ENCODE results near the gene EDDM13. TPM values are rescaled to one million over a fixed set of nuclear protein-coding genes. Genes with fewer than 3 reads are reported as not detected.

EDDM13 gene
- total RNA-seq, 1 donor from 2014 or later: not detected

GRCh38 chr19:56355517-56355916 lies 83.0 kb downstream of the EDDM13 start:
- TF ChIP-seq, protein P1, sequence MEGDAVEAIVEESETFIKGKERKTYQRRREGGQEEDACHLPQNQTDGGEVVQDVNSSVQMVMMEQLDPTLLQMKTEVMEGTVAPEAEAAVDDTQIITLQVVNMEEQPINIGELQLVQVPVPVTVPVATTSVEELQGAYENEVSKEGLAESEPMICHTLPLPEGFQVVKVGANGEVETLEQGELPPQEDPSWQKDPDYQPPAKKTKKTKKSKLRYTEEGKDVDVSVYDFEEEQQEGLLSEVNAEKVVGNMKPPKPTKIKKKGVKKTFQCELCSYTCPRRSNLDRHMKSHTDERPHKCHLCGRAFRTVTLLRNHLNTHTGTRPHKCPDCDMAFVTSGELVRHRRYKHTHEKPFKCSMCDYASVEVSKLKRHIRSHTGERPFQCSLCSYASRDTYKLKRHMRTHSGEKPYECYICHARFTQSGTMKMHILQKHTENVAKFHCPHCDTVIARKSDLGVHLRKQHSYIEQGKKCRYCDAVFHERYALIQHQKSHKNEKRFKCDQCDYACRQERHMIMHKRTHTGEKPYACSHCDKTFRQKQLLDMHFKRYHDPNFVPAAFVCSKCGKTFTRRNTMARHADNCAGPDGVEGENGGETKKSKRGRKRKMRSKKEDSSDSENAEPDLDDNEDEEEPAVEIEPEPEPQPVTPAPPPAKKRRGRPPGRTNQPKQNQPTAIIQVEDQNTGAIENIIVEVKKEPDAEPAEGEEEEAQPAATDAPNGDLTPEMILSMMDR (IDR thresholded peaks at IDR 0.05): no peak
- Mint-ChIP-seq H3K27ac (ENCODE audit: unreplicated experiment) (no peak overlapping the region), H3K27me3 (ENCODE audit: unreplicated experiment) (no peaks in the 10 kb centered on the region), H3K4me3 (ENCODE audit: unreplicated experiment) (no peak overlapping the region), H3K36me3 (ENCODE audit: unreplicated experiment) (no peaks in the 10 kb centered on the region), H3K9me3 (ENCODE audit: unreplicated experiment) (peaks cover 23% of the 10 kb centered on the region), H3K4me1 (ENCODE audit: unreplicated experiment) (no peaks in the 10 kb centered on the region)
- DNase-seq (ENCODE audit: extremely low spot score, unreplicated experiment): no peak

DNA sequence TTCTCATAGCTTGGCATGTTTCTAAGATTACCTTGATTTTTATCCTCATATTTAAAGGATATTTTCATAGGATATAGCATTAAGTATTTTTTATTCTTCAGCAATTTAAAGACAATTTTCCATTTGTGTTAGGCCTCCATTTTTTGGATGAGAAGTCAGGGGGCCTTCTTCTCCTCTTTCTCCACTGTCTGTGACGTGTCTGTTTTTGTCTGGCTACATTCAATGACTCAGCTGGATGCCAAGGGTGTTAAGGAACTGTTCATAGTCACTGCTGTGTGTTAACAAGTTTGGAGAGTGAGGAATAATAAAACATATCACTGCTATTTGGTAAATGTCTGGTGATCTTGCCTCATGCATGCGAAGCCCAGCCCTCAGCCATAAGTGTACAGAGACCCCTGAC lies 84.4 kb downstream of the EDDM13 start:
- TF ChIP-seq, protein P1 (IDR thresholded peaks at IDR 0.05): no peak
- Mint-ChIP-seq H3K27ac (ENCODE audit: unreplicated experiment) (no peak overlapping the region), H3K4me3 (ENCODE audit: unreplicated experiment) (no peak overlapping the region), H3K36me3 (ENCODE audit: unreplicated experiment) (peaks cover 3% of the 10 kb centered on the region), H3K9me3 (ENCODE audit: unreplicated experiment) (peaks cover 28% of the 10 kb centered on the region), H3K27me3 (ENCODE audit: unreplicated experiment) (no peaks in the 10 kb centered on the region), H3K4me1 (ENCODE audit: unreplicated experiment) (no peaks in the 10 kb centered on the region)
- no peak for DNase-seq (ENCODE audit: extremely low spot score, unreplicated experiment)

Other genes starting within 250 kb of the EDDM13 start
- gene ZNF787, start 151.5 kb upstream of the EDDM13 start, total RNA-seq: 27.8 and 31.4 TPM in 2 replicates
- gene ZNF444, start 131.5 kb upstream of the EDDM13 start, total RNA-seq: 41.6 and 47.9 TPM in 2 replicates
- gene GALP, start 96.7 kb upstream of the EDDM13 start, total RNA-seq: not detected in 2 replicates
- not detected in 2 replicates for gene ZSCAN5B, start 75.0 kb upstream of the EDDM13 start, total RNA-seq
- gene ZSCAN5C, start 70.5 kb upstream of the EDDM13 start, total RNA-seq: not detected in 2 replicates
- 8.9 and 11.1 TPM in 2 replicates for gene ZSCAN5A, start 42.1 kb downstream of the EDDM13 start, total RNA-seq
- 3.8 and 6.1 TPM in 2 replicates for gene ZNF582, start 120.8 kb downstream of the EDDM13 start, total RNA-seq
- gene ZNF583, start 131.6 kb downstream of the EDDM13 start, total RNA-seq: 9.5 and 10.2 TPM in 2 replicates
- gene ZNF667, start 204.6 kb downstream of the EDDM13 start, total RNA-seq: not detected in 2 replicates
- not detected in 2 replicates for gene ZNF471, start 235.1 kb downstream of the EDDM13 start, total RNA-seq